Measurements from ENCODE around the gene TAAR2.
"Not testable (repeated sequence)": the region's sequence is repeated elsewhere in the genome, so short reads cannot be mapped to it uniquely, and the experiment has no call there.

TAAR2 gene

DNA sequence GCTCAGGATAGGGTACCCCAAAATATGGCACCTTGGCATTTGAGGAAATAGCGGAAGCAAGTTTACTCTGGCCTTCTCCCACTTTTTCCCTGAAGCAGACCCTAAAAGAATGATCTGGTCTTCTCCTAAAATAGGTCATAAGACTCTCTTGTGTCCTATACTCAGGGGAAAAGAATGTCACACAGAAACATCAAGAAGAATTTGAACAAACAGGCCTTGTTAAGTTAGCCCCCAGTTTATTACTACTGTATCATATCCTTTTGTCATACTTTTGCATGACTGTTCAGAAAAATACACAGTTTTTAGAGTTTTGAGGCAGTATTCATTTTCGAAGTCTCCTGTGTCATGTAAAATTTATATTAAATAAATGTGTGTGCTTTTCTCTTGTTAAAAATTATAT, 12.5 kb downstream of the TAAR2 start:
- no peak for DNase-seq

DNA sequence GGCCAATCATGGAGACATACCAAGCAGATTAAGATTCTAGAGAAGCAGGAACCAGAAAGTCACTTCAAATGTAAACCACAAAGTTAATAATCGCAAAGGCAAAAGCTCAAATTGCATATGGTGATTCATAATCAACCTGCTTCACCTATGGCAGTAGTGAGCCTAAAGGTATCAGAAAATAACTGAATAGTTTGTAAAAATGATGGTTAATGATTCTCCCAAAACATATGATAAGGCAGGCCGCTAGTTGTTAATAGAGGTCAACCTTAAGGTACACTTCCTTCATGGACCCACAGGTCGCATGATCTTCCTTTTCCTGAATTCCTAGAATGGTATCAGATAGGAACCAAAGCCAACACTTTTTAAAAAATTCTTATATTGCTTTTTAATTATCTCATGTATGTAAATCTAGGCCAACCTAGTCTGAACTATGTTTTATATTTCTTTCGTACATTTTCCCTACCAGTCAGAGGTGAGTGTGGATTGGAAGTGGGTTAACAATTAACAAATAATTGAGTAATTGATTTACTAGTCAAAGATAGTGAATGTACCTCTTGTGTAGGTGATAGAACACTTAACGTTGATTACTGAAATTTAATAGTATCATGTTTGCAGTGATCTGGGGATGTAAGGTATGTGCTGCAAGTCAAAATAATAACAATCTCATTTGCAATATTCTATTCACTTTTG, 16.4 kb downstream of the TAAR2 start:
- DNase-seq: no peak

DNA sequence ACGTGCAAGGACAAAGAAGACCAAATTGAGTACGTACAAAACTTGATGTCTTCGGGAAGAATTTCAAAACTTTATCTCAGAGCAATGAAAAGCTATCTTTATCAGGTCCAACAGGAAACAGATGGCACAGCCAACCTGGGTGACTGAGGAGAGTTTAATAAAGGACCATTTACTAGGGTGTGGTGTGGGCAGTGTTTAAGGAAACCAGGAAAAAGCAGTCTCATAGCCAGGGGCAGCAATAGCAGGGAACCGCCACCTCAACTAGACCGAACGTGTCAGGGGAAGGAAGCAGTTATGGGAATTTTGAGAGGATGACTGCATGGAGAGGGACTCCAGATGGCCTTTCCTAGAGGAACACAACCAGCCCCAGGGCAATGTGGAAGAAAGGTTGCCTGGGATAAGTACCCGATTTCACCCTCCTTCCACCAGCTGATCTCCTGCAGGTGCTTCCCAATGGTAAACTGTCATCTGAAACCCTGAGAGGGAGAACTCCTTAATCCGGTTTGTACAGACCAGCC, 19.4 kb downstream of the TAAR2 start:
- DNase-seq: no peak

DNA sequence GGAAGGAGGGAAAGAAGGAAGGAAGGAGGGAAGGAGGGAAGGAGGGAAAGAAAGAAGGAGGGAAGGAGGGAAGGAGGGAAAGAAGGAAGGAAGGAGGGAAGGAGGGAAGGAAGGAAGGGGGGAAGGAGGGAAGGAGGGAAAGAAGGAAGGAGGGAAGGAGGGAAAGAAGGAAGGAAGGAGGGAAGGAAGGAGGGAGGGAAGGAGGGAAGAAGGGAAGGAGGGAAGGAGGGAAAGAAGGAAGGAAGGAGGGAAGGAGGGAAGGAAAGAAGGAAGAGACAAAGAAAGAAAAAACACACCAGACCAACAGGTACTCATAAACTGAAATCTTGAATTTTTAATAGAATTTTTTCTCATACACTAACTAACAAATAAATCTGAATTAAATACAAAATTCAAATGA, 23.2 kb downstream of the TAAR2 start:
- not testable (repeated sequence) for DNase-seq

DNA sequence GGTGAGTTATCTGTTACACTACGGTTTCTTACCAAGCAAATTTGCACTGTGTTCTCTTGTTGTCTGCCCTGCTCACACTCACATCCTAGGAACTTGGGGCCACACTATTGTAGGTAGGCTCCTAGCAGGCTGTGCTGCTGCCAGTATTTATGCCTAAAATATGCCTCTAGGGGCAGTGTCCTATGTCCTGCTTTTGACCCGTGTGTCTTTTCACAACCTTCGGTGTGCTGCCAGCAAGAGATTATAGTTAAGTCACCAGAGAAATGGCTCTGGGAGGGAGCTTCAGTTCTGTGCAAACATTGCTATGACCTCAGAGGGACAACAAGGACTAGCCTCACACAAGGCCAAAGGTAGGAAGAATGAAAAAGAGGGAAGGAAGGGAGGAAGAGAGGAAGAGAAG, 25.6 kb downstream of the TAAR2 start:
- no peak for DNase-seq

DNA sequence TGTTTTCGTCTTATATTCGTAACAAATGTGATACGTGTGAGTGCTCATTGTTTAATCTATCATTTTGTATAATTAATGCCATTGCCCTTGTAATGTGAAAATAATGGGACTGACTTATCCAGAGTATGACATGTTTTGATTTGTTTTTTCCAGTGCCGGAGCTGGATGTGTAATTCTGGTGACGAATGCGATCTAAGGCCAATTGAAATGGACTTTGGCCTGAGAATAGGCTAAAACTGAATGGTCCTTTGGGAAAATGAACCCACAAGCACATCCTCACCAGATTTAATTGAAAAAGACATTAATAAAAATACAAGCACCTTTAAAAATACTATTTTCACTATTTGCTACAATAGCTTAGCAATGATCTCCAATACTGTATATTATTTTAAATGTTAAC, 27.9 kb downstream of the TAAR2 start:
- no peak for DNase-seq

DNA sequence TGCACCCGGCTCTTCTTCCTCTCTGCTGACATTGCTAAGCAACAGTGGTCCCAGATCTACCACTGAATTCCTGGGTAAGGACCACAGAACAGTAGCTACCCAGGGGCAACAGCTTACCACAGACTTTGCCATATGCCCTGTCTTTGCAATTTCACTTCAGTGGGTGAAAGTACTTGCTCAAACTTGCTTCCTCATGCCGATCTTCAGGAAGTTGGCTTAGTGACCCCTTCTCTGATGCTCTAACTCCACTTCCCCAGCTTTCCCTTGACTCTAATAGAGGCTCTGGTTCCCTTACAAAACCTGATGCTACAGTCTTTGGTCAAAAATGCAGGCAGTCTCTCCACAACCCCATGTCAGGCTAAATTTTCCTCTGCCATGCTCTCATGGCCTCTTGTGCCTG, 31.2 kb downstream of the TAAR2 start:
- no peak for DNase-seq

DNA sequence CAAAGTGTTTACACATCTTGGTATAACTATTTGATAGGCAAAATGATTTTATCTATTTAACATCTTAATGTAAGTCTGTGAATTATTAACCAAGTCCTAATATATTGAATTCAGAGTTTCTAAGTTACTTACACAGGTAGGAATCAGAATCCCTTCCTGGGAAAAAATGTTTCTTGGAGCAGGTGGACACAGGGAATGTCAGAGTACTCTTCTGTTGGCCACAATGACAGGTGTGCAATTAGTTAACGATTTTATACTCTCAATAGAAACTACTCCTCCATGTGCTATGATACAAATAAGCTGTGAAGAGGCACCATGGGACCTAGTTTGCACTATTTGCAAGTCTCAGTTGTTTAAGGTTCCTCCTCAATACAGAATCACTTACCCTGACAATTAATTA, 33.7 kb downstream of the TAAR2 start:
- no peak for DNase-seq

DNA sequence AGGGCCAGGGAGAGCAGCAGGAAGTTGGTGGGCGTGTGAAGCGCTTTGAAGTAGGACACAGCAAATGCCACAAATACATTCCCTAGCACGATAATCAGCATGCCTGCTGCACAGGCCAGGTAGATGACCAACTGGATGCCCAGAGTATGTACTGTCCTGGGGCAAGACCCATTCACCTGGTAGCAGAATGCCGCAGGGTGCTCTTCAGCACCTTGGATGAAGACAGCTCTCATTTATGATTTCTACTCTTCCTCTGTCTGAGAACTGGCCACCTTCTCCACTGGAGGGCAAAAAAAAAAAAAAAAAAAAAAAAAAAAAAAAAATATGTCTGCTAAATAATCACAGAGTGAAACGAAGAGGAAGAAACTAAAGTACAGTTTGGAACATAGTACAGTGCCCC, 34.6 kb downstream of the TAAR2 start, which contains the start of gene TAAR5:
TSS of gene TAAR5 (minus strand) at position 288 of the 400 bp plus-strand sequence. CDS start at position 233, 55 bp downstream.
- no peak for DNase-seq

DNA sequence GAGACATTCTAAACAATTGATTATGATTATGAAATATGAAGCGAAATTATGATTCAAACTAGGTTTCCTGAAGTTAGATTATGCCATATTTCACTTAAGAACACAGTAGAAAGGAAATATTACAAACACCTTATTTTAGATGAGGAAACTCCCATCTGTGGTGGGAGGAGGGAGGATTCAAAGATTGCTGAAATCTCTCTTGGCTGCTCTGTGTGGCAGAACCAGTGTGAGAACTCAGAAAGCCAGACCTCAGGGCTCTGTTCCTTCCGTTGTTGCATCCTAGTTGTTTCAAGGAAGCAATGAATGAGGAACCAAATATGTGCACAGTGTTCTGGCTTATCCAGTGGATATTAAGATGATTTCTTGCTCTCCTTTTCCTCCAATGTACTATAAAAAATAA, 36.7 kb downstream of the TAAR2 start:
- no peak for DNase-seq

DNA sequence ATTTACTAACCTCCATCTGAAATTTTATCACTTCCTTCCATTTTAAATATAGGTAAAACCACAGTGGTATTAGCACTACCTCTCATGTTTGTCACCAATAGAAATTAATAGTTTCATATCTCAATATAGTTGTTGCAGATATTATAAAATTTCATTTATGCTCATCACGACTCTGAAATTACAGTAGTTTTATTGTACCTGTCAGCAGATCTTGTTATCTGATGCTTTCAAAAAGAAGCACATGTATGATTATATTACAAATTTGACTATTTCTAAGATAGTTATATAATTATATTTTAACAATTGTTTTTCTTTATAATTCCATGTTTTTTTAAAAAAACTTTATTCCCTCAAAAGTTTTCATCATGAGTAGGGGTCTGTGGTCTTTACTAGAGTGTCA, 39.4 kb downstream of the TAAR2 start:
- DNase-seq: no peak

DNA sequence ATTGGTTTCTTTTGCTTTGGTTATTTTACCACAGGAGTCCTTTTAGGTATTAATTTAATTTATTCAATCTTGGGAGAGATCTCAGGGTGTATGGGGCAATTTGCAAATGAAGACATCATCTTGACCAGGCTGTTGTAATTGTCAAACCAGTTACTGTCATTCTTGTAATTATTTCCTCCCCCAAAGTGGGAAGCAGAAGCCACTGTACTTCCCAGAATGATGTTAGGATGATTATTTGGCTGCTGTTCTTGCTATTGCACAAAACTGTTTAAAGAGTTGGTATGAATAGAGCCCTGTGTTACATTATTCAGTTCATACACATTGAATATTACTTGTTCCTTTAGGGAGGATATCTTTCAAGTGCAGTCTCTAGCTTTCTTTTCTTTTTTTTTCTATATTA, 52.3 kb downstream of the TAAR2 start:
- no peak for DNase-seq

DNA sequence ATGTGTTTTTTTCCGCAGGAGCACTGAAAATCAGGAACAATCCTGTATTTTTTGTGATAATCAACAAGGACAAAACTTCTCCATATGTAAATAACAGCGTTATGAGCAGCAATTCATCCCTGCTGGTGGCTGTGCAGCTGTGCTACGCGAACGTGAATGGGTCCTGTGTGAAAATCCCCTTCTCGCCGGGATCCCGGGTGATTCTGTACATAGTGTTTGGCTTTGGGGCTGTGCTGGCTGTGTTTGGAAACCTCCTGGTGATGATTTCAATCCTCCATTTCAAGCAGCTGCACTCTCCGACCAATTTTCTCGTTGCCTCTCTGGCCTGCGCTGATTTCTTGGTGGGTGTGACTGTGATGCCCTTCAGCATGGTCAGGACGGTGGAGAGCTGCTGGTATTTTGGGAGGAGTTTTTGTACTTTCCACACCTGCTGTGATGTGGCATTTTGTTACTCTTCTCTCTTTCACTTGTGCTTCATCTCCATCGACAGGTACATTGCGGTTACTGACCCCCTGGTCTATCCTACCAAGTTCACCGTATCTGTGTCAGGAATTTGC, 53.8 kb downstream of the TAAR2 start, which contains the start of gene TAAR6:
TSS of gene TAAR6 (plus strand) at position 102 of the 557 bp plus-strand sequence. CDS start at position 102, 0 bp downstream.
- DNase-seq: no peak

DNA sequence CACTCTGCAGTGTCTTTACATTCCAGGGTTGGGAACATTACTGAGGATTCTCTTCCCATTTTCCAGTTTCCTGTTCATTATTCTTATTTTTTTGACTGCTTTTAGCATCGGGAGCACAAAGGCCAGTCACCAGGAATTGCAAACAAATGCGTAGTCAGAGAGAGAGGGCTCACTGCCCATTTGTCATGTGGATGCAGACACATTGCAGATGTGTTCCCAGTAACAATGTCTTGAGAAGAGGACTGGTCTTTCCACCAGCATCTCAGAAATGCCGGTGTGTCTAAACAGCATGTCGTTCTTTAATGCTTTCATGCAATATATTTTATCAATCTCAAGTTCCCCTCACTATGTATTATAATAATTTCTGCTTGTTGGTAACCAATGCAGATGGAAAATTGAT, 54.9 kb downstream of the TAAR2 start:
- DNase-seq: no peak

DNA sequence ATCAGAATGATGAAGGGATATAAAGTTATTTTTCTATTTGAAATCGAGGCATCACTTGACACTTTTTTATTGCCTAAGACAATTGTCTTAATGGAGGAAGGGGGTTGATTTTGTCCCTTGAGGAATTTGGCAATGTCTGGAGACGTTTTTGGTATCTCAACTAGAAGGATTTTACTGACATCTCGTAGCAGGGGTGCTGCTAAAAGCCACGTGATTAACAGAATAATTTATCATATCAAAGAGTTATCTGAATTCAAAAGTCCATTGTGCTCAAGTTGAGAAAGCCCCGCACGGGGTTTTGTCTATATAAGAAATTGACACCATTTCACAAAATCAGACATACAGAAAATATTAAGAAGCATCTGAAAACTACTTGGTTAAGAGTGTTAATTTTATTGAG, 55.5 kb downstream of the TAAR2 start:
- DNase-seq: no peak

DNA sequence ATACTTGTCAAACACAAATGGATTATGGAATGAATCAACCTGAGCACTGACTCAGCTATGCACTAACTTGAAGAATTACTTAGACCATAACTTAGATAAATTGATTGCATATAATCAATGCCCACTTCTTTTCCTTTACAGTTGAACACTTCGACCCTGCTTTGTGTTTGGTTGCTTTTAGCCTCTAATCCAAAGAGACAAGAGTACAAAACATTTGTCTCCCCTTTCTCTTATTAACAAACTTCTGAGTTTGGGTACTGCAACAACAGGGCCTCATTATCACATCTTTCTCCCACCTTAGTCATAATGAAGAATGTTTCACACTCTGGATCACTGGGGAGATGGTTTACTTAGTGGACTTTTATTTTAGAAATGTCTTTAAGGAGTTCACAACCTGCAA, 56.5 kb downstream of the TAAR2 start:
- DNase-seq: no peak

All from GF-D8 (cell line).